Transverse colon (tissue), 4 donors: ENCODE data around the gene CD2BP2. TPM values are rescaled to one million over a fixed set of nuclear protein-coding genes. Genes with fewer than 3 reads are reported as not detected.

Experiments
- total RNA-seq, 4 donors: library from RNA; depleted of rRNA; stranded (reverse); fragments of >200 nt; gene quantifications; one replicate each; pipeline ENCODE4 v1.1.0, GENCODE V29; 2016

CD2BP2 gene
- total RNA-seq, 4 donors from 2014 or later: 25.8 to 41.1 (median 33.0) TPM

Other genes starting within 250 kb of the CD2BP2 start
- 10 to 100 TPM in 3 of 4 donors, 1 to 10 TPM in 1; 9.4 to 33.3 (median 30.4) TPM for gene GDPD3, start 241.8 kb downstream of the CD2BP2 start, total RNA-seq
- 100 to 1,000 TPM; 226 to 448 (median 244) TPM for gene MAPK3, start 232.1 kb downstream of the CD2BP2 start, total RNA-seq
- gene CORO1A, start 171.7 kb downstream of the CD2BP2 start, total RNA-seq: 10 to 100 TPM in 3 of 4 donors, 1 to 10 TPM in 1; 5.6 to 30.2 (median 24.0) TPM
- gene BOLA2B, start 161.6 kb downstream of the CD2BP2 start, total RNA-seq: 1,000 to 10,000 TPM in 1 of 4 donors, 100 to 1,000 TPM in 2, 10 to 100 TPM in 1; 39.6 to 1,391 (median 605) TPM
- 100 to 1,000 TPM; 118 to 327 (median 158) TPM for gene SLX1A, start 161.4 kb downstream of the CD2BP2 start, total RNA-seq
- gene SULT1A3, start 156.1 kb downstream of the CD2BP2 start, total RNA-seq: 100 to 1,000 TPM in 1 of 4 donors, 10 to 100 TPM in 3; 55.4 to 864 (median 58.7) TPM
- gene NPIPB13, start 106.8 kb downstream of the CD2BP2 start, total RNA-seq: 1 to 10 TPM; 2.4 to 6.4 (median 5.2) TPM
- gene TBC1D10B, start 15.2 kb upstream of the CD2BP2 start, total RNA-seq: 10 to 100 TPM; 32.5 to 62.9 (median 40.3) TPM
- gene MYL11, start 19.5 kb upstream of the CD2BP2 start, total RNA-seq: 1 to 10 TPM in 1 of 4 donors, not detected in 3; 6.3 TPM
- 1 to 10 TPM; 2.8 to 9.8 (median 4.8) TPM for gene SEPTIN1, start 27.3 kb upstream of the CD2BP2 start, total RNA-seq
- 10 to 100 TPM in 1 of 4 donors, 1 to 10 TPM in 2, not detected in 1; 5.8 to 10.5 (median 7.0) TPM for gene ZNF48, start 40.1 kb upstream of the CD2BP2 start, total RNA-seq
- gene ZNF771, start 52.3 kb upstream of the CD2BP2 start, total RNA-seq: 10 to 100 TPM in 3 of 4 donors, 1 to 10 TPM in 1; 7.4 to 28.1 (median 15.1) TPM
- gene DCTPP1, start 74.7 kb upstream of the CD2BP2 start, total RNA-seq: 10 to 100 TPM; 35.2 to 74.1 (median 50.0) TPM
- gene SEPHS2, start 90.6 kb upstream of the CD2BP2 start, total RNA-seq: 100 to 1,000 TPM in 3 of 4 donors, 10 to 100 TPM in 1; 86.7 to 218 (median 151) TPM
- 10 to 100 TPM in 2 of 4 donors, 1 to 10 TPM in 2; 1.8 to 33.7 (median 6.7) TPM for gene ITGAL, start 117.4 kb upstream of the CD2BP2 start, total RNA-seq
- 100 to 1,000 TPM in 1 of 4 donors, 10 to 100 TPM in 3; 54.7 to 116 (median 74.9) TPM for gene ZNF768, start 171.3 kb upstream of the CD2BP2 start, total RNA-seq
- 10 to 100 TPM; 16.0 to 25.7 (median 16.8) TPM for gene ZNF747, start 179.6 kb upstream of the CD2BP2 start, total RNA-seq
- gene ZNF764, start 203.1 kb upstream of the CD2BP2 start, total RNA-seq: 10 to 100 TPM; 17.9 to 48.0 (median 23.2) TPM
- gene ZNF688, start 216.4 kb upstream of the CD2BP2 start, total RNA-seq: 10 to 100 TPM; 22.9 to 64.3 (median 43.5) TPM
- gene ZNF785, start 230.4 kb upstream of the CD2BP2 start, total RNA-seq: 100 to 1,000 TPM in 1 of 4 donors, 10 to 100 TPM in 3; 17.2 to 131 (median 20.5) TPM